A549 (cell line): ENCODE data around the gene LRRC61.

Experiments used
- BCL3 ChIP-seq: fragments of >200 bp; sonication (Bioruptor Twin); formaldehyde crosslinking; IDR thresholded peaks from 3 replicates; pipeline ENCODE4 v1.6.1; 2016
- BHLHE40 ChIP-seq: IDR thresholded peaks from 2 replicates; pipeline ENCODE4 v1.6.1; 2012; ENCODE audit warnings: low read depth, low read length, inconsistent platforms
- CBX8 ChIP-seq: fragments of 200-600 bp; sonication (generic); IDR thresholded peaks from 2 replicates; pipeline ENCODE4 v1.6.1; 2016
- CTCF ChIP-seq: fragments of >200 bp; sonication (Bioruptor Twin); formaldehyde crosslinking; IDR thresholded peaks from 3 replicates; pipeline ENCODE4 v1.5.1; 2016
- EHF ChIP-seq: fragments of 250-450 bp; sonication (Bioruptor Pico); IDR thresholded peaks from 2 replicates; pipeline ENCODE4 v1.5.0; 2020; ENCODE audit warnings: mild to moderate bottlenecking
- EP300 ChIP-seq, 2 experiments: fragments of >200 bp; sonication (Bioruptor Twin); formaldehyde crosslinking; IDR thresholded peaks; 2 replicates in 1 of 2; 3 replicates in 1 of 2; pipeline ENCODE4 v1.6.1; 2016 to 2017
- JUN ChIP-seq, 2 experiments: fragments of >200 bp; sonication (Bioruptor Twin); formaldehyde crosslinking; IDR thresholded peaks; 2 replicates in 1 of 2; 3 replicates in 1 of 2; pipeline ENCODE4 v1.6.1; 2016 to 2017
- KDM1A ChIP-seq: fragments of 200-600 bp; sonication (generic); IDR thresholded peaks from 2 replicates; pipeline ENCODE4 v1.6.1; 2016; ENCODE audit warnings: low read depth, mild to moderate bottlenecking
- NR3C1 ChIP-seq: fragments of >200 bp; sonication (Bioruptor Twin); formaldehyde crosslinking; IDR thresholded peaks from 3 replicates; pipeline ENCODE4 v1.6.1; 2017
- POLR2A ChIP-seq: IDR thresholded peaks from 2 replicates; pipeline ENCODE4 v1.6.1; 2012; ENCODE audit warnings: mild to moderate bottlenecking, low read length
- RCOR1 ChIP-seq: fragments of 150-350 bp; IDR thresholded peaks from 2 replicates; pipeline ENCODE4 v1.6.1; 2014; ENCODE audit warnings: antibody characterized with exemption, low read length, low read depth
- SMC3 ChIP-seq: fragments of >200 bp; sonication (Bioruptor Twin); formaldehyde crosslinking; IDR thresholded peaks from 3 replicates; pipeline ENCODE4 v1.6.1; 2018; ENCODE audit warnings: inconsistent platforms
- TP53 ChIP-seq: fragments of 250-450 bp; sonication (Bioruptor Pico); IDR thresholded peaks from 2 replicates; pipeline ENCODE4 v1.5.0; 2021; ENCODE audit warnings: mild to moderate bottlenecking, moderate library complexity

- TF ChIP-seq JUN (IDR thresholded peaks at IDR 0.05) (no peak), EHF (CRISPR knock-in tag) (no peak), KDM1A (no peak), BHLHE40 (no peak), CTCF (no peak), CBX8 (no peak), POLR2A (no peak), EP300 (IDR thresholded peaks at IDR 0.05) (no peak), TP53 (CRISPR knock-in tag) (no peak), RCOR1 (no peak), NR3C1 (no peak), SMC3 (no peak), BCL3 (no peak)
Measured at GRCh38 chr7:150380463-150380862, 57.3 kb downstream of the LRRC61 start.
